Tibial artery (tissue), 4 donors: ENCODE measurements around the gene EVX2.

Experiments used
- DNase-seq, 2 donors: peaks; one replicate each; pipeline ENCODE4 v3.0.0-alpha.2; 2019
- H3K27ac ChIP-seq, 2 donors: fragments of 200-600 bp; sonication (generic) in 1 of 2; 1 replicate in 1 of 2; 2 replicates in 1 of 2; pipeline ENCODE4 v1.5.1; 2018 to 2019; ENCODE audit warnings: mild to moderate bottlenecking in 1 of 2
- H3K27me3 ChIP-seq, 2 donors: fragments of 200-600 bp; sonication (generic) in 1 of 2; one replicate each; pipeline versions ENCODE4 v1.5.1 to v1.6.0; 2016 to 2019
- H3K36me3 ChIP-seq, 3 donors: fragments of 200-600 bp; sonication (generic) in 2 of 3; one replicate each; pipeline ENCODE4 v1.5.1; 2016 to 2019; ENCODE audit warnings: mild to moderate bottlenecking in 2 of 3
- H3K4me1 ChIP-seq, 4 donors: fragments of 200-600 bp; sonication (generic) in 2 of 4; 1 replicate in 3 of 4; 2 replicates in 1 of 4; pipeline ENCODE4 v1.5.1; 2016 to 2019
- H3K4me3 ChIP-seq, 2 donors: fragments of 200-600 bp; sonication (generic) in 1 of 2; 1 replicate in 1 of 2; 2 replicates in 1 of 2; pipeline ENCODE4 v1.5.1; 2018 to 2019; ENCODE audit warnings: mild to moderate bottlenecking in 2 of 2
- H3K9me3 ChIP-seq, 3 donors: fragments of 200-600 bp; sonication (generic) in 1 of 3; one replicate each; pipeline ENCODE4 v1.5.1; 2016 to 2019
- intact Hi-C: fragments of 100-400 bp; cut with DNase I; formaldehyde crosslinking; loops from one replicate; pipeline ENCODE4 v1.15.0; 2023; ENCODE audit warnings: low total_unique reads
- TF ChIP-seq, protein P1 (sequence below), 2 experiments: fragments of 200-600 bp in 1 of 2; fragments of 450-650 bp in 1 of 2; IDR thresholded peaks; one replicate each; pipeline ENCODE4 v1.5.1; 2017 to 2019; ENCODE audit warnings: antibody characterized with exemption in 2 of 2, mild to moderate bottlenecking in 1 of 2, moderate library complexity in 1 of 2

The EVX2 gene

DNA sequence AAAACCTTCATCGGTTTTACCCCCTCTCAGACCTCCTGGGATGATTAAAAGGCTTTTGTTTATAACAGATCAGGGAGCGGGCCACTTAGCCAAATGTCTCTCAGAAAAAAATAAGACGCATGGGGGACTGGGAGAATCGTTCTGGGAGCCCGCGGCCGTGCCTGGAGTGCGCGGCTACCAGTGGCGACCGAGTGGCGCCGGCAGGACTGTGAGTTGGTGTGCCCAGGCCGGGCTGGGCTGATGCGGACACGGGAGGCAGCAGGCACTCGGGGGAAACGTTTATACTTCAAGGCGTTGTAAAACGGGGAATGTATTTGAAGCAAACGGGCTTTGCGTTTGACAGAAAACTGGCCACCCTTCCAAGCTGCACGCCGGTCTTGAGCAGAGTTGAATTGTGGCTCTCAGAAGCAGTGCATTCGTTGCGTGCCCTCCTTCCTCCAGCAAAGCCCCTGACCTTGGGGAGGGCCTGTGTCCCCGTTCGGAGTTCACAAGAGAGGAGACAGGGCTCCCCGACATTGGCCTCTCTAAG lies 28.1 kb upstream of the EVX2 start:
- Histone ChIP-seq H3K36me3 (no peaks in the 10 kb centered on the region), H3K27me3 (peaks cover 12 to 99% of the 10 kb centered on the region in 2 donors), H3K9me3 (no peaks in the 10 kb centered on the region), H3K4me1 (peaks cover 0 to 32% (median 25%) of the 10 kb centered on the region in 4 donors), H3K27ac (no peak overlapping the region), H3K4me3 (no peak overlapping the region)
- intact Hi-C loops, result loop anchor here (10.0 kb wide), 1 partner anchor 1033 kb away; no protein-coding TSS in a partner anchor
- TF ChIP-seq, protein P1, sequence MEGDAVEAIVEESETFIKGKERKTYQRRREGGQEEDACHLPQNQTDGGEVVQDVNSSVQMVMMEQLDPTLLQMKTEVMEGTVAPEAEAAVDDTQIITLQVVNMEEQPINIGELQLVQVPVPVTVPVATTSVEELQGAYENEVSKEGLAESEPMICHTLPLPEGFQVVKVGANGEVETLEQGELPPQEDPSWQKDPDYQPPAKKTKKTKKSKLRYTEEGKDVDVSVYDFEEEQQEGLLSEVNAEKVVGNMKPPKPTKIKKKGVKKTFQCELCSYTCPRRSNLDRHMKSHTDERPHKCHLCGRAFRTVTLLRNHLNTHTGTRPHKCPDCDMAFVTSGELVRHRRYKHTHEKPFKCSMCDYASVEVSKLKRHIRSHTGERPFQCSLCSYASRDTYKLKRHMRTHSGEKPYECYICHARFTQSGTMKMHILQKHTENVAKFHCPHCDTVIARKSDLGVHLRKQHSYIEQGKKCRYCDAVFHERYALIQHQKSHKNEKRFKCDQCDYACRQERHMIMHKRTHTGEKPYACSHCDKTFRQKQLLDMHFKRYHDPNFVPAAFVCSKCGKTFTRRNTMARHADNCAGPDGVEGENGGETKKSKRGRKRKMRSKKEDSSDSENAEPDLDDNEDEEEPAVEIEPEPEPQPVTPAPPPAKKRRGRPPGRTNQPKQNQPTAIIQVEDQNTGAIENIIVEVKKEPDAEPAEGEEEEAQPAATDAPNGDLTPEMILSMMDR (IDR thresholded peaks at IDR 0.05), result no peak
- DNase-seq, result no peak

DNA sequence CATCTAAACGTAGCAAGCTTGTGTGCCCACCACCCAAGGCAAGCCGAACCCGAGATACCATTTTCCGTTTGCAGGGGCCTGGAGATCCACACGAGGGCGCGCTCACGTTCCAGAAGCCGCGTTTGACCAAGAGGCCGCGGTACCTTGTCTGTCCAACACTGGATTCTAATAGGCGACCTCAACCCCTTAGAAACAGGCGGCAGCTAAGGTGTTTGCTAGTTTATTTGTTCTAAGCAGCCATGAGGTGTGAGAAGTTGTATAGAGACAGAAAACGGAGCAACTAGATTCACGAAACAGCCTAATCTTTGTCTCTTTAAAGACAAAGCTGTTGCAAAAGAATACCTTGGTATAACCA lies 27.5 kb upstream of the EVX2 start:
- Histone ChIP-seq H3K27ac (no peak overlapping the region), H3K9me3 (no peaks in the 10 kb centered on the region), H3K36me3 (no peaks in the 10 kb centered on the region), H3K27me3 (peaks cover 17 to 99% of the 10 kb centered on the region in 2 donors), H3K4me1 (peaks cover 0 to 34% (median 28%) of the 10 kb centered on the region in 4 donors), H3K4me3 (no peak overlapping the region)
- intact Hi-C loops, result loop anchor here (10.0 kb wide), 1 partner anchor 1034 kb away; no protein-coding TSS in a partner anchor
- DNase-seq, result no peak
- TF ChIP-seq, protein P1 (IDR thresholded peaks at IDR 0.05), result peak; percentile 26 to 37

DNA sequence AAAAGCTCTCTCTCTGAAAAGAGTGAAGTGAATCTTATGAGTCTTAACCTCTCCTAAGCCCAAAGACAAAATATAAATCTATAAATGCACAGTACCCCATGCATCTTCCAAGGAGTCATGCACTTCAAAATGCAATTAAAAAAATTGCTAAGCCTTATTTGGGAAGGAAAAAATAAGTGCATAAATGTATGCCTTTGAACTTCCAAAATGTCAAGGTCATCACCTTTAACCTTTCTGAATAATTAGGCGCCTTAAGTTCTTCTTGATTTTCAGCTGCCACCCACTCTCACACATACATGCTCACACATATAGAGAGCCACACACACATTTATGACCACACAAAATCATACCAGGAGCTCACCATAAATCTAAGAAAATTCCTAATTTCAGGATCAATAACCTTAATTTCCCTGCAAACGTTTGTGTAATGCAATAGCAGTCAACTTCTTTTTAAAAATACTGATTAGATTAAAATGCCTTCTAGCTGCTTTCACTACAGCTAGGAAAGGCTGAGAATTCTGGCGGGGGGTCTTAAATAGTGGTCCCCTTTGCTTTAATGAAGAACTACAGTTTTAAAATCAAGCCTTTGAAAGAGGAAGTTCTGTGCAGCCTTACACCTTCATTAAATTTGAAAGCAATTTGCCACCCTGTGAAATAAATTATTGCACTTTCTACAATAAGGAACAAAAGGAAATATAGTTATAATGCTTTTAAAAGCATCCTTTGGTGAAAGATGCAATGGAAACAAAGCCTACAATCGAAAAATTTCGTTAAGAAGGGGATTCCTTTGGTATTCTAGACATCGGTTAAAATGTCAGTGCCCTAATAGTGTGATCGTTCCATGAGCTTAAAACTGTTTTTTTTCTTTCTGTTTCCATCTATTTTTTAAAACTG lies 26.9 kb upstream of the EVX2 start:
- Histone ChIP-seq H3K4me1 (peaks cover 0 to 30% (median 25%) of the 10 kb centered on the region in 4 donors), H3K27ac (no peak overlapping the region), H3K4me3 (no peak overlapping the region), H3K36me3 (no peaks in the 10 kb centered on the region), H3K9me3 (no peaks in the 10 kb centered on the region), H3K27me3 (peaks cover 19 to 99% of the 10 kb centered on the region in 2 donors)
- DNase-seq, result no peak
- intact Hi-C loops, result loop anchor here (10.0 kb wide), 1 partner anchor 1034 kb away; no protein-coding TSS in a partner anchor
- TF ChIP-seq, protein P1 (IDR thresholded peaks at IDR 0.05), result no peak

DNA sequence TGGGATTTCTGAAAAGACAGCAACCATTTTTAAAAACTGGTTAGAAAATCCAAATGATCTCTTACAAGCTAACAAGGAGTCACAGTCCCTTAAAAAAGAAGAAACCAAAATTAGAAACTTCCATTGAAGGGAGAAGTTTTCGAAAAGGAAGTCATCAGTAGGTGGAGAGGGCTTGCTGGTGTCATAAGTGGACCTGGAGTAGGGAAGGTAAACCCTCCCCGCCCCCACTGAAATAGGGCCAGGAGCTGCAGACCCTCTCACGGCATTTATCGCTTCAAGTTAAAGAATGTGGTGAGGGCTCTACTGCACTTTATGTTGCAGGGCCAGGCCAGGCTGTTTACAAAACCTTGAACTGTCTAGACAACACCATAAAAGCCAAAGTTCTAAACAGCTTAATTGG lies 26.2 kb upstream of the EVX2 start:
- intact Hi-C loops, result loop anchor here (10.0 kb wide), 1 partner anchor 1035 kb away; no protein-coding TSS in a partner anchor
- no peak overlapping the region for H3K4me3 ChIP-seq
- no peaks in the 10 kb centered on the region for H3K36me3 ChIP-seq
- TF ChIP-seq, protein P1 (IDR thresholded peaks at IDR 0.05), result no peak
- H3K4me1 ChIP-seq, result peaks cover 0 to 34% (median 27%) of the 10 kb centered on the region in 4 donors
- no peak overlapping the region for H3K27ac ChIP-seq
- peaks cover 19 to 99% of the 10 kb centered on the region in 2 donors for H3K27me3 ChIP-seq
- H3K9me3 ChIP-seq, result no peaks in the 10 kb centered on the region
- no peak for DNase-seq

DNA sequence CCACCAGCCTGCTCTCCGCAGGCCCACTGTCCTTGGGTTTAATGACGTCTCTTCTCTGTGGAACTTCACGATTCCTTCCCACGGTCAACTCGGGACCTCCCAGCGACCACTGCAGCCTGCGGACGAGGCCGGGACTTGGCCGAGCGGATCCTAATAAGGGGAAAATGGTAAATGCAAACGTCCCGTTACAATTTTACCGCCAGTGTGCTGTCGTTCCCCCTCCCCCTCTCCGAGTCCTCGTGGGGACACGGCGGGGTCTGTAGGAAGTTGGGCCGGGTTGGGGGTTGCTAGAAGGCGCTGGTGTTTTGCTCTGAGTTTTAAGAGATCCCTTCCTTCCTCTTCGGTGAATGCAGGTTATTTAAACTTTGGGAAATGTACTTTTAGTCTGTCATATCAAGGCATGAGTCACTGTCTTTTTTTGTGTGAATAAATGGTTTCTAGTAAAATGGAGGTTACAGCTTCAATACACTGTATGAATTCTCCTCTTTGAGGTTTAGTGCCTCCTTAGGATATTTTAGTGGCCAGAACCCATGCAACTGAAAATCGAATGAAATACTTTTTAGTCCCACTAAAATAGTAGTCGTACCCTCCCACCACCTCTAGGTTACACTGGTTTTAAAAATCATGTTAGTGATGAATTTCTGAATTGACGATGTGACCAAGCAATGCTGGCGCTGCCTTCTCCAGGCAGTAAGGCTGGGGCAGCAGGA lies 25.6 kb upstream of the EVX2 start:
- peaks cover 0 to 40% (median 33%) of the 10 kb centered on the region in 4 donors for H3K4me1 ChIP-seq
- peaks cover 19 to 99% of the 10 kb centered on the region in 2 donors for H3K27me3 ChIP-seq
- intact Hi-C loops, result no loop called here
- H3K27ac ChIP-seq, result no peak overlapping the region
- no peak for DNase-seq
- TF ChIP-seq, protein P1 (IDR thresholded peaks at IDR 0.05), result no peak
- H3K36me3 ChIP-seq, result no peaks in the 10 kb centered on the region
- H3K4me3 ChIP-seq, result no peak overlapping the region
- no peaks in the 10 kb centered on the region for H3K9me3 ChIP-seq
